HepG2 (cell line): ENCODE results near the gene ANXA6. TPM values are rescaled to one million over a fixed set of nuclear protein-coding genes. Genes with fewer than 3 reads are reported as not detected.

ENCODE experiments used
- ARHGAP35 ChIP-seq: sonication (generic); formaldehyde crosslinking; IDR thresholded peaks from 2 replicates; pipeline ENCODE4 v1.9.0; 2022; ENCODE audit warnings: mild to moderate bottlenecking, inconsistent platforms, moderate library complexity, missing genetic modification reagents, borderline replicate concordance
- BCL3 ChIP-seq: sonication (generic); formaldehyde crosslinking; IDR thresholded peaks from 2 replicates; pipeline ENCODE4 v1.5.1; 2020; ENCODE audit warnings: mild to moderate bottlenecking, missing genetic modification reagents, moderate library complexity
- BORCS8-MEF2B ChIP-seq: sonication (generic); formaldehyde crosslinking; IDR thresholded peaks from 2 replicates; pipeline ENCODE4 v1.8.0; 2022; ENCODE audit warnings: mild to moderate bottlenecking, missing genetic modification reagents
- E2F5 ChIP-seq: sonication (generic); formaldehyde crosslinking; conservative IDR thresholded peaks from 2 replicates; pipeline ENCODE4 v1.4.0; 2020; ENCODE audit warnings: missing genetic modification reagents
- KDM5A ChIP-seq: fragments of 200-600 bp; sonication (generic); IDR thresholded peaks from 2 replicates; pipeline ENCODE4 v1.7.0; 2018; ENCODE audit warnings: antibody characterized with exemption, mild to moderate bottlenecking, low read length, borderline replicate concordance
- MYNN ChIP-seq: sonication (generic); formaldehyde crosslinking; IDR thresholded peaks from 2 replicates; pipeline ENCODE4 v1.4.0; 2020; ENCODE audit warnings: mild to moderate bottlenecking, low read depth, missing genetic modification reagents
- NRL ChIP-seq: sonication (generic); formaldehyde crosslinking; IDR thresholded peaks from 2 replicates; pipeline ENCODE4 v1.5.0; 2020; ENCODE audit warnings: missing genetic modification reagents, mild to moderate bottlenecking, moderate library complexity, borderline replicate concordance
- POGK ChIP-seq: sonication (generic); formaldehyde crosslinking; conservative IDR thresholded peaks from 2 replicates; pipeline ENCODE4 v1.8.0; 2022; ENCODE audit warnings: mild to moderate bottlenecking, moderate library complexity, missing genetic modification reagents
- SETDB1 ChIP-seq: sonication (generic); formaldehyde crosslinking; IDR thresholded peaks from 2 replicates; pipeline ENCODE4 v1.5.1; 2020; ENCODE audit warnings: missing genetic modification reagents, mild to moderate bottlenecking, borderline replicate concordance
- THAP11 ChIP-seq: IDR thresholded peaks from 2 replicates; pipeline ENCODE4 v1.6.1; 2016; ENCODE audit warnings: missing biosample characterization, missing genetic modification reagents
- YY1 ChIP-seq: IDR thresholded peaks from 2 replicates; pipeline ENCODE4 v1.6.1; 2011; ENCODE audit warnings: low read length, low read depth, moderate library complexity, mild to moderate bottlenecking; ENCODE audit not compliant: insufficient read depth, insufficient replicate concordance
- ZNF274 ChIP-seq: sonication (generic); formaldehyde crosslinking; IDR thresholded peaks from 2 replicates; pipeline ENCODE4 v1.5.1; 2020; ENCODE audit warnings: mild to moderate bottlenecking, missing genetic modification reagents
- ZNF326 ChIP-seq: sonication (generic); formaldehyde crosslinking; IDR thresholded peaks from 2 replicates; pipeline ENCODE4 v1.4.0; 2020; ENCODE audit warnings: missing genetic modification reagents, borderline replicate concordance
- ZNF761 ChIP-seq: sonication (generic); formaldehyde crosslinking; conservative IDR thresholded peaks from 2 replicates; pipeline ENCODE4 v1.4.0; 2020; ENCODE audit warnings: mild to moderate bottlenecking, missing genetic modification reagents
- polyA plus RNA-seq, 8 experiments: library from polyadenylated mRNA; depleted of rRNA in 3 of 8; stranded (reverse) in 7 of 8; unstranded in 1 of 8; fragments of >200 nt; fragmentation: Illumina TruSeq in 4 of 8; extraction: Trizol in 4 of 8; gene quantifications; 2 replicates each; pipeline versions ENCODE4 v1.2.1 to v1.2.3, GENCODE V29; 2011 to 2016; ENCODE audit warnings: low read depth in 4 of 8, missing spikeins in 1 of 8, mixed read lengths in 1 of 8; ENCODE audit not compliant: insufficient read depth in 1 of 8
- total RNA-seq, 5 experiments: library from RNA; depleted of rRNA; stranded (reverse); fragments of >200 nt; fragmentation: Illumina TruSeq; extraction: Trizol; gene quantifications; 2 replicates each; pipeline ENCODE4 v1.2.3, GENCODE V29; 2016; ENCODE audit warnings: low read depth in 1 of 5
- TF ChIP-seq, protein P1 (sequence below): sonication (generic); formaldehyde crosslinking; IDR thresholded peaks from 2 replicates; pipeline ENCODE4 v1.5.0; 2020; ENCODE audit warnings: mild to moderate bottlenecking, missing genetic modification reagents, borderline replicate concordance
- TF ChIP-seq, protein P2 (sequence below): sonication (generic); formaldehyde crosslinking; IDR thresholded peaks from 2 replicates; pipeline ENCODE4 v1.5.0; 2020; ENCODE audit warnings: missing genetic modification reagents, mild to moderate bottlenecking, borderline replicate concordance
- TF ChIP-seq, protein P3 (sequence below): sonication (generic); formaldehyde crosslinking; IDR thresholded peaks from 2 replicates; pipeline ENCODE4 v1.5.0; 2020; ENCODE audit warnings: missing genetic modification reagents

ANXA6 gene
- total and polyA plus RNA-seq, 2 of the 13 experiments (the other 11 are each of a cell fraction or from before 2014, with no cell fraction given) = 103 to 125 TPM

GRCh38 chr5:151080613-151081430 is 76.8 kb downstream of the ANXA6 start, which contains the start of gene TNIP1 (continued):
- TF ChIP-seq E2F5 (CRISPR knock-in tag) = no peak
- TF ChIP-seq, protein P1, sequence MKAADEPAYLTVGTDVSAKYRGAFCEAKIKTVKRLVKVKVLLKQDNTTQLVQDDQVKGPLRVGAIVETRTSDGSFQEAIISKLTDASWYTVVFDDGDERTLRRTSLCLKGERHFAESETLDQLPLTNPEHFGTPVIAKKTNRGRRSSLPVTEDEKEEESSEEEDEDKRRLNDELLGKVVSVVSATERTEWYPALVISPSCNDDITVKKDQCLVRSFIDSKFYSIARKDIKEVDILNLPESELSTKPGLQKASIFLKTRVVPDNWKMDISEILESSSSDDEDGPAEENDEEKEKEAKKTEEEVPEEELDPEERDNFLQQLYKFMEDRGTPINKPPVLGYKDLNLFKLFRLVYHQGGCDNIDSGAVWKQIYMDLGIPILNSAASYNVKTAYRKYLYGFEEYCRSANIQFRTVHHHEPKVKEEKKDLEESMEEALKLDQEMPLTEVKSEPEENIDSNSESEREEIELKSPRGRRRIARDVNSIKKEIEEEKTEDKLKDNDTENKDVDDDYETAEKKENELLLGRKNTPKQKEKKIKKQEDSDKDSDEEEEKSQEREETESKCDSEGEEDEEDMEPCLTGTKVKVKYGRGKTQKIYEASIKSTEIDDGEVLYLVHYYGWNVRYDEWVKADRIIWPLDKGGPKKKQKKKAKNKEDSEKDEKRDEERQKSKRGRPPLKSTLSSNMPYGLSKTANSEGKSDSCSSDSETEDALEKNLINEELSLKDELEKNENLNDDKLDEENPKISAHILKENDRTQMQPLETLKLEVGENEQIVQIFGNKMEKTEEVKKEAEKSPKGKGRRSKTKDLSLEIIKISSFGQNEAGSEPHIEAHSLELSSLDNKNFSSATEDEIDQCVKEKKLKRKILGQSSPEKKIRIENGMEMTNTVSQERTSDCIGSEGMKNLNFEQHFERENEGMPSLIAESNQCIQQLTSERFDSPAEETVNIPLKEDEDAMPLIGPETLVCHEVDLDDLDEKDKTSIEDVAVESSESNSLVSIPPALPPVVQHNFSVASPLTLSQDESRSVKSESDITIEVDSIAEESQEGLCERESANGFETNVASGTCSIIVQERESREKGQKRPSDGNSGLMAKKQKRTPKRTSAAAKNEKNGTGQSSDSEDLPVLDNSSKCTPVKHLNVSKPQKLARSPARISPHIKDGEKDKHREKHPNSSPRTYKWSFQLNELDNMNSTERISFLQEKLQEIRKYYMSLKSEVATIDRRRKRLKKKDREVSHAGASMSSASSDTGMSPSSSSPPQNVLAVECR (CRISPR knock-in tag) = peak; percentile 91
- no peak for TF ChIP-seq SETDB1 (CRISPR knock-in tag)
- TF ChIP-seq POGK (CRISPR knock-in tag) = peak; percentile 95
- TF ChIP-seq, protein P2, sequence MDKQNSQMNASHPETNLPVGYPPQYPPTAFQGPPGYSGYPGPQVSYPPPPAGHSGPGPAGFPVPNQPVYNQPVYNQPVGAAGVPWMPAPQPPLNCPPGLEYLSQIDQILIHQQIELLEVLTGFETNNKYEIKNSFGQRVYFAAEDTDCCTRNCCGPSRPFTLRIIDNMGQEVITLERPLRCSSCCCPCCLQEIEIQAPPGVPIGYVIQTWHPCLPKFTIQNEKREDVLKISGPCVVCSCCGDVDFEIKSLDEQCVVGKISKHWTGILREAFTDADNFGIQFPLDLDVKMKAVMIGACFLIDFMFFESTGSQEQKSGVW (CRISPR knock-in tag) = no peak; the same call in 1 of the 2 replicates
- TF ChIP-seq NRL (CRISPR knock-in tag) = peak; percentile 90; the same call in 1 of the 2 replicates
- TF ChIP-seq KDM5A = peak; percentile 49; the same call in 1 of the 2 replicates
- peak; percentile 74 for TF ChIP-seq THAP11 (CRISPR knock-in tag)
- TF ChIP-seq BCL3 (CRISPR knock-in tag) = peak; percentile 97; the same call in 1 of the 2 replicates
- TF ChIP-seq ZNF274 (CRISPR knock-in tag) = 0 out of 2 replicates have a peak, but pooled peaks have one; percentile 34
- TF ChIP-seq, protein P3, sequence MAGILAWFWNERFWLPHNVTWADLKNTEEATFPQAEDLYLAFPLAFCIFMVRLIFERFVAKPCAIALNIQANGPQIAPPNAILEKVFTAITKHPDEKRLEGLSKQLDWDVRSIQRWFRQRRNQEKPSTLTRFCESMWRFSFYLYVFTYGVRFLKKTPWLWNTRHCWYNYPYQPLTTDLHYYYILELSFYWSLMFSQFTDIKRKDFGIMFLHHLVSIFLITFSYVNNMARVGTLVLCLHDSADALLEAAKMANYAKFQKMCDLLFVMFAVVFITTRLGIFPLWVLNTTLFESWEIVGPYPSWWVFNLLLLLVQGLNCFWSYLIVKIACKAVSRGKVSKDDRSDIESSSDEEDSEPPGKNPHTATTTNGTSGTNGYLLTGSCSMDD (CRISPR knock-in tag) = no peak
- TF ChIP-seq ARHGAP35 (CRISPR knock-in tag) = peak; percentile 35
- TF ChIP-seq ZNF761 (CRISPR knock-in tag) = 0 out of 2 replicates have a peak, but pooled peaks have one; percentile 33
- TF ChIP-seq YY1 = peak; percentile 44
- TF ChIP-seq BORCS8-MEF2B (CRISPR knock-in tag) = 0 out of 2 replicates have a peak, but pooled peaks have one; percentile 40
- TF ChIP-seq ZNF326 (CRISPR knock-in tag) = no peak
- no peak for TF ChIP-seq MYNN
